ENCODE measurements around the gene NOP16. TPM values are rescaled to one million over a fixed set of nuclear protein-coding genes. Genes with fewer than 3 reads are reported as not detected.
A peak's percentile ranks its signal among the peaks of the same experiment; 100 is the strongest.

Gene NOP16
- total RNA-seq, 1 donor from 2014 or later: 46.3 TPM

- no peaks in the 10 kb centered on the region for H3K9me3 Mint-ChIP-seq (ENCODE audit: unreplicated experiment)
- peaks cover 6% of the 10 kb centered on the region for H3K36me3 ChIP-seq (ENCODE audit: insufficient read depth, low read length)
- H3K4me1 Mint-ChIP-seq (ENCODE audit: low read depth, unreplicated experiment): peaks cover 8% of the 10 kb centered on the region
- peaks cover 3% of the 10 kb centered on the region for H3K36me3 Mint-ChIP-seq (ENCODE audit: low read depth, unreplicated experiment)
- peaks cover 18% of the 10 kb centered on the region for H3K4me1 ChIP-seq (ENCODE audit: insufficient read depth, low read length)
- peak overlapping the region; percentile 98 for H3K9ac ChIP-seq (ENCODE audit: low read length)
- H3K27ac Mint-ChIP-seq (ENCODE audit: unreplicated experiment): no peak overlapping the region
- peak overlapping the region; percentile 90 for H3K4me3 ChIP-seq (ENCODE audit: insufficient read depth, low read depth, low read length)
- no peaks in the 10 kb centered on the region for H3K27me3 ChIP-seq (ENCODE audit: insufficient read depth, low read length)
- no peak for DNase-seq (ENCODE audit: low read depth)
- no peak for TF ChIP-seq EZH2 (IDR thresholded peaks at IDR 0.05; ENCODE audit: insufficient read depth, low read length)
- TF ChIP-seq CTCF (IDR thresholded peaks at IDR 0.05; ENCODE audit: insufficient read depth, low read depth, low read length): no peak
- no peak overlapping the region for H3K27ac ChIP-seq (ENCODE audit: low read depth, low read length)
- H3K9me3 ChIP-seq (ENCODE audit: insufficient read depth, low read depth, low read length): no peaks in the 10 kb centered on the region
- H4K20me1 ChIP-seq (ENCODE audit: insufficient read depth, low read length): peaks cover 23% of the 10 kb centered on the region
- peak overlapping the region; percentile 90 for H3K4me2 ChIP-seq (ENCODE audit: low read length)
- H3K27me3 Mint-ChIP-seq (ENCODE audit: low read depth, unreplicated experiment): peaks cover 3% of the 10 kb centered on the region
- H2AFZ ChIP-seq (ENCODE audit: low read depth, low read length): peak overlapping the region; percentile 94
- peaks cover 49% of the 10 kb centered on the region for H3K79me2 ChIP-seq (ENCODE audit: insufficient read depth, low read length)
- FAIRE-seq: no peak
- H3K4me3 Mint-ChIP-seq (ENCODE audit: unreplicated experiment): peak overlapping the region; percentile 96
These were observed 26.2 kb downstream of the NOP16 start for GRCh38 chr5:176362233-176362490.

- DNase-seq (ENCODE audit: low read depth): peak; percentile 81
- Mint-ChIP-seq H3K36me3 (ENCODE audit: low read depth, unreplicated experiment) (peaks cover 2% of the 10 kb centered on the region), H3K4me3 (ENCODE audit: unreplicated experiment) (peak within 1 kb of the TSS; percentile 96), H3K9me3 (ENCODE audit: unreplicated experiment) (no peaks in the 10 kb centered on the region), H3K27me3 (ENCODE audit: low read depth, unreplicated experiment) (peaks cover 3% of the 10 kb centered on the region), H3K4me1 (ENCODE audit: low read depth, unreplicated experiment) (peaks cover 6% of the 10 kb centered on the region), H3K27ac (ENCODE audit: unreplicated experiment) (peak within 1 kb of the TSS; percentile 90)
- H3K36me3 ChIP-seq (ENCODE audit: insufficient read depth, low read length): peaks cover 6% of the 10 kb centered on the region
- H3K27me3 ChIP-seq (ENCODE audit: insufficient read depth, low read length): no peaks in the 10 kb centered on the region
- H2AFZ ChIP-seq (ENCODE audit: low read depth, low read length): peak within 1 kb of the TSS; percentile 94
- peak within 1 kb of the TSS; percentile 98 for H3K9ac ChIP-seq (ENCODE audit: low read length)
- H4K20me1 ChIP-seq (ENCODE audit: insufficient read depth, low read length): peaks cover 27% of the 10 kb centered on the region
- H3K79me2 ChIP-seq (ENCODE audit: insufficient read depth, low read length): peaks cover 52% of the 10 kb centered on the region
- peak within 1 kb of the TSS; percentile 90 for H3K4me3 ChIP-seq (ENCODE audit: insufficient read depth, low read depth, low read length)
- no peaks in the 10 kb centered on the region for H3K9me3 ChIP-seq (ENCODE audit: insufficient read depth, low read depth, low read length)
- TF ChIP-seq CTCF (IDR thresholded peaks at IDR 0.05; ENCODE audit: insufficient read depth, low read depth, low read length): no peak
- peak within 1 kb of the TSS; percentile 90 for H3K4me2 ChIP-seq (ENCODE audit: low read length)
- no peak for FAIRE-seq
- H3K27ac ChIP-seq (ENCODE audit: low read depth, low read length): peak within 1 kb of the TSS; percentile 67
- peaks cover 18% of the 10 kb centered on the region for H3K4me1 ChIP-seq (ENCODE audit: insufficient read depth, low read length)
These were observed 26.8 kb downstream of the NOP16 start, which contains the start of gene KIAA1191 for GRCh38 chr5:176361437-176362232. TSS of gene KIAA1191 (minus strand) at chr5:176361764. CDS start at chr5:176359508, 2,256 bp downstream.

GRCh38 chr5:176360894-176361436 lies 27.4 kb downstream of the NOP16 start:
- H3K36me3 ChIP-seq (ENCODE audit: insufficient read depth, low read length): peaks cover 13% of the 10 kb centered on the region
- H3K4me1 Mint-ChIP-seq (ENCODE audit: low read depth, unreplicated experiment): peaks cover 4% of the 10 kb centered on the region
- peak overlapping the region; percentile 96 for H3K4me3 Mint-ChIP-seq (ENCODE audit: unreplicated experiment)
- peak overlapping the region; percentile 67 for H3K27ac ChIP-seq (ENCODE audit: low read depth, low read length)
- peaks cover 2% of the 10 kb centered on the region for H3K36me3 Mint-ChIP-seq (ENCODE audit: low read depth, unreplicated experiment)
- H3K4me2 ChIP-seq (ENCODE audit: low read length): peak overlapping the region; percentile 90
- H3K9me3 ChIP-seq (ENCODE audit: insufficient read depth, low read depth, low read length): no peaks in the 10 kb centered on the region
- no peaks in the 10 kb centered on the region for H3K27me3 ChIP-seq (ENCODE audit: insufficient read depth, low read length)
- peaks cover 34% of the 10 kb centered on the region for H4K20me1 ChIP-seq (ENCODE audit: insufficient read depth, low read length)
- peak overlapping the region; percentile 94 for H2AFZ ChIP-seq (ENCODE audit: low read depth, low read length)
- H3K9ac ChIP-seq (ENCODE audit: low read length): peak overlapping the region; percentile 98
- H3K4me1 ChIP-seq (ENCODE audit: insufficient read depth, low read length): peaks cover 11% of the 10 kb centered on the region
- FAIRE-seq (no peak), DNase-seq (ENCODE audit: low read depth) (no peak)
- peaks cover 3% of the 10 kb centered on the region for H3K27me3 Mint-ChIP-seq (ENCODE audit: low read depth, unreplicated experiment)
- no peak overlapping the region for H3K27ac Mint-ChIP-seq (ENCODE audit: unreplicated experiment)
- no peaks in the 10 kb centered on the region for H3K9me3 Mint-ChIP-seq (ENCODE audit: unreplicated experiment)
- peak overlapping the region; percentile 90 for H3K4me3 ChIP-seq (ENCODE audit: insufficient read depth, low read depth, low read length)
- H3K79me2 ChIP-seq (ENCODE audit: insufficient read depth, low read length): peaks cover 52% of the 10 kb centered on the region
- TF ChIP-seq CTCF (IDR thresholded peaks at IDR 0.05; ENCODE audit: insufficient read depth, low read depth, low read length) (no peak), EZH2 (IDR thresholded peaks at IDR 0.05; ENCODE audit: insufficient read depth, low read length) (no peak)
